Bone marrow (tissue), 2 donors: ENCODE results near the gene RPS10.
"Not testable (repeated sequence)": the region's sequence is repeated elsewhere in the genome, so short reads cannot be mapped to it uniquely, and the experiment has no call there.

Source experiments
- DNase-seq, 2 donors: peaks; one replicate each; lab custom pipeline; 2025; lab: John Stamatoyannopoulos, UW

RPS10 gene

DNA sequence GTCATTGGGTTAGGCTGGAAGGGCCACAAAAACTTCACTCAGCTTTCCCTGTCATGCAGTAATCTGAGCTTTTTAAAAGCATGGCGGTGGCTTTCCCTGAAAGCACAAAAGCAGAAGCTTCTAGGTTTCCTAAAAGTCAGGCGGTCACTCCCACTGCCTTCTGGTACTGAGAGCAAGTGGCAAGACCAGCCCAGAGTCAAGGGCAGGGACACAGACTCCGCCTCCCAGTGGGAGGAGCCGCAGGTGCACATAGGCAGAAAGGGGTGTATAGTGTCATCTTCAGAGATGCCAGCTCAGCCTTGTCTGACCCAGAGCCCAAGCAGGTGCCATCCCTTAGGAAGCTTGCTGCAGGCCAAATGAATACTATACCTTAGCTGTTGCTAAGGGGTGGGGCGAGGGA lies 22.0 kb upstream of the RPS10 start:
- no peak for DNase-seq

DNA sequence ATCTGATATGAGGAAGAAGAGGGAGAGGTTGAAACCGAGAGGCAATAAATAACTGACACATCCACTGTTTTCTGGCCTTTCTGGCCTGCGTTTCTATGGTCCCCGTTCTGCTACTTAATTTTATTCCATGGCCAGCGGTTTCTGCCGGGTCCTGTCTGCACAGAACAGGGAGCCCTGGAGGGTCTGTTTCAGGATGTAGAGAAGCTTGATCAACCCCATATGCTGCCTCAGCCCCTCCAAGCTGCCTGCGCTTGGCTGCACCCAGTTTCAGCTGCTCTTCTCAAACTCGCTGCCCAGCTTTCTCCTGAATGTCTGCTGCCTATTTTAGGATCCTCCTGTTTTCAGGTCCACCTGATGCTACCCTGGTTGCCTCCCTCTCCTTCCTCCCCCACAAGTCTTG lies 21.5 kb upstream of the RPS10 start:
- DNase-seq, result no peak

DNA sequence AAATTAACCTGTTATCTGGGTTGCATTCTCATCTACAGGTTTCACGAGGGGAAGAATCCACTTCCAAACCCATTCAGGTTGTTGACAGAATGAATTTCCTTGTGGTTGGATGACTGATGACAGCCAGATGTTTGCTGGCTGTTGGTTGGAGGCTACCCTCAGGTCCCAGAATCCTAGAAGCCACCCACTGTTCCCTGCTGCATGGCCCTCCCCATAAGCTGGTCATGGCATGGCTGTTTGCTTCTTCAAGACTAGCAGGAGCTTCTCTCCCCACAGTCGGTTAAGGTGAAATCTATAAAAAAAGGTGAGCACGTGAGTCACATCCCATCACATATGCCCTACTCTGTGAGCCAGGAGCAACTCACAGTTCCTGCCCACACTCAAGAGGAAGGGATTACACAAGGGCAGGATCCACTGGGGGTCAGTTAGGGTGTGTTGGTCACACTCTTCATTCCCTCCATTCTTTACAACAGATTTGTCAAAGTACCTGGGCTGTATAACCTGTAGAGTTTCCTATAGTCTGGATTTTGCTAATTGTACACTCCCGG lies 19.5 kb upstream of the RPS10 start:
- DNase-seq, result no peak

DNA sequence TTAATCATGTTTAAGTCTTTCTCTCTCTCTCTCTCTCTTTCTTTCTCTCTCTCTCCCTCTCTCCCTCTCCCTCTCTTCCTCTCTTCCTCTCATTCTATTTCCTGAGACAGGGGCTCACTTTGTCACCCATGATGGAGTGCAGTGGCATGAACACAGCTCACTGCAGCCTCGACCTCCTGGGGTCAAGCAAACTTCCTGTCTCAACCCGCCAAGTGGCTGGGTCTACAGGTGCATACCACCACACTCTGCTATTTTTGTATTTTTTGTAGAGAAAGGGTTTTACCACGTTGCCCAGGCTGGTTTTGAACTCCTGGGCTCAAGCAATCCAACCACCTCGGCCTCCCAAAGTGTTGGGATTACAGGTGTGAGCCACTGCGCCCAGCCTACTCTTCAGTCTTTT lies 15.7 kb upstream of the RPS10 start:
- DNase-seq, result no peak

DNA sequence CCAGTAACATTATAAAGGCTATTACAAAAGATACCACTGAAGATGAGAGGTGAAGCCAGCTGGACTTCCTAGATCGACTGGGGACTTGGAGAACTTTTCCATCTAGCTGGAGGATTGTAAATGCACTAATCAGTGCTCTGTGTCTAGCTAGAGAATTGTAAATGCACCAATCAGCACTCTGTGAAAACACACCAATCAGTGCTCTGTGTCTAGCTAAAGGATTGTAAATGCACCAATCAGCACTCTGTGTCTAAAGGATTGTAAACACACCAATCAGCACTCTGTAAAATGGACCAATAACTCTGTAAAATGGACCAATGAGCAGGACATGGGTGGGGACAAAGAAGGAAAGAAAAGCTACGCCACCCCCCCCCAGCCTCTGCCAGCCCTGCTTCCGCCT lies 13.6 kb upstream of the RPS10 start:
- no peak for DNase-seq

DNA sequence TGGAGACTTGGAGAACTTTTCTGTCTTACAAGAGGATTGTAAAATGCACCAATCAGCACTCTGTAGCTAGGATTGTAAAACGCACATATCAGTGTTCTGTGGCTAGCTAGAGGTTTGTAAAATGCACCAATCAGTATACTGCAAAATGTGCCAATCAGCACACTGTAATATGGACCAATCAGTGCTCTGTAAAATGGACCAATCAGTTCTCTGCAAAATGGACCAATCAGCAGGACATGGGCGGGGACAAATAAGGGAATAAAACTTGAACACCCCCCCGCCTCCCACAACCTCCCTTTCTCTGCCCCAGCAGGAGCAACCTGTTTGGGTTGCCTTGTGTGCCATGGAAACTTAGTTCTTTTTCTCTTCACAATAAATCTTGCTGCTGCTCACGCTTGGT lies 12.8 kb upstream of the RPS10 start:
- DNase-seq, result no peak

DNA sequence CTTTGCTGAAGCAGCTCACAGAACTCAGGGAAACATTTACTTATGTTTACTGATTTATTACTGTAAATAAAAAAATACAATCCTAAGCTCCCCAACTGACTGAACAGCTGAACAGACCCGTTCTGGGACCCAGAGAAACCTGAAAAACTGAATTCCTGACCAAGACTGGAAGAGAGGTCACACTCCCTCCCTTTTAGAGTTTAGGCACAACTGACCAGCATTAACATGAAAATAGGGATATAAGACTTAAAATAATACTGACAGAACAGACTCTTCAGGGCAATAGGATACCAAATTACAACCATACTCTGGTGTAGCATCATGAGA lies 11.7 kb upstream of the RPS10 start:
- DNase-seq, result no peak

DNA sequence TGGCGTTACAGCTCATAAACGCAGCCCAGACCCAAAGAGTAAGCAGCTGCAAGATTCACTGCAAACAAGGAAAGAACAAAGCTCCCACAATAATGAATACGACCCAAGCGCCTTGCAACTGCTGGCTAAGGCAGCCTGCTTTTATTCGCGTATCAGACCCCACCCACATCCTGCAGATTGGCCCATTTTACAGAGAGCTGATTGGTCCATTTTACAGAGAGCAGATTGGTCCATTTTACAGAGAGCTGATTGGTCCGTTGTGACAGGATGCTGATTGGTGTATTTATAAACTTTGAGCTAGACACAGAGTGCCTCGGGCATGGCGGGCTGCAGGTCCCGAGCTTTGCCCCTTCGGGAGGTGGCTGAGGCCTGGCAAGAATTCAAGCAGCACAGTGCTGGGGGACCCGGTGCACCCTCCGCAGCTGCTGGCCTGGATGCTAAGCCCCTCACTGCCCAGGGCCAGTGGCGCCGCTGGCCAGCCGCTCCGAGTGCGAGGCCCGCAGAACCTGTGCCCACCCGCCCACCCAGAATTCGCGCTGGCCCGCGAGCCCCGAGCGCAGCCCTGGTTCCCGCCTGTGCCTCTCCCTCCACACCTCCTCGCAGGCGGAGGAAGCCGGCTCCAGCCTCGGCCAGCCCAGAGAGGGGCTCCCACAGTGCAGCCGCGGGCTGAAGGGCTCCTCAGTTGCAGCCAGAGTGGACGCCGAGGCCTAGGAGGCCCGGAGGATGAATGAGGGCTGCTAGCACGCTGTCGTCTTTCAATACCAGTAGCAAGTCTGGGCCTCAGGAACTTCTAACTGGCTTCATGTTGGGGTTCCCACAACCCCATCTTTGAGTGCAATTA lies 11.2 kb upstream of the RPS10 start:
- no peak for DNase-seq

DNA sequence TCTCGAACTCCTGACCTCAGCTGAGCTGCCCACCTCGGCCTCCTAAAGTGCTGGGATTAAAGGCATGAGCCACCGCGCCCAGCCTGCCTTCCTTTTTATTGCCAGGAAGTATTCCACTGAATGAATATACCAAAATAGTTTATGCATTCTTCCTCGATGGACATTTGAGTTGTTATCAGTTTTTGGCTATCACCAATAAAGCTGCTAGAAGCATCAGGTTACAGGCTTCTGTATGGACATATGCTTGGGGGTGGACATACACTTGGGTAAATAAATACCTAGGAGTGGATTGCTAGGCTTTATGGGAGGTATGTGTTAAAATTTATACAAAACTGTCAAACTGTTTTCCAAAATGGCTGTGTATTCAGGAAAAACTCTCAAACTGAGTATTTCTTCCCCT lies 10.0 kb upstream of the RPS10 start:
- DNase-seq, result no peak

DNA sequence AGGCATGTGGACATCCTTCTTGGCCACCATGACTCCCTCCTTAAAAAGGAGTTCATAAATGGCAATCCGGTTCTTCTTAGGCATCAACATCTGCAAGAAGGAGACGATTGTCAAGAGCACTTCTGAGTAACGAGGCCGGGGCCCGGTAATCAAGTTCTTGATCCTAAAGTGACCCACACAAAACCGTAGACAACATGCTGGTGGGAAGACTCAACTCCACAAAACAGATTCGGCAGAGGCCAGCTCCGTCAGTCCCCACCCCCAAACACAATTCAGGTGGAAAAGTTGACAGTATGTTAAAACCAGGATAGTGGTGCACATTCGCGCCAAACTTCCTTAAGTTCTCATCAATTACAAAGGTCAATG lies 754 bp downstream of the RPS10 start:
- no peak for DNase-seq

DNA sequence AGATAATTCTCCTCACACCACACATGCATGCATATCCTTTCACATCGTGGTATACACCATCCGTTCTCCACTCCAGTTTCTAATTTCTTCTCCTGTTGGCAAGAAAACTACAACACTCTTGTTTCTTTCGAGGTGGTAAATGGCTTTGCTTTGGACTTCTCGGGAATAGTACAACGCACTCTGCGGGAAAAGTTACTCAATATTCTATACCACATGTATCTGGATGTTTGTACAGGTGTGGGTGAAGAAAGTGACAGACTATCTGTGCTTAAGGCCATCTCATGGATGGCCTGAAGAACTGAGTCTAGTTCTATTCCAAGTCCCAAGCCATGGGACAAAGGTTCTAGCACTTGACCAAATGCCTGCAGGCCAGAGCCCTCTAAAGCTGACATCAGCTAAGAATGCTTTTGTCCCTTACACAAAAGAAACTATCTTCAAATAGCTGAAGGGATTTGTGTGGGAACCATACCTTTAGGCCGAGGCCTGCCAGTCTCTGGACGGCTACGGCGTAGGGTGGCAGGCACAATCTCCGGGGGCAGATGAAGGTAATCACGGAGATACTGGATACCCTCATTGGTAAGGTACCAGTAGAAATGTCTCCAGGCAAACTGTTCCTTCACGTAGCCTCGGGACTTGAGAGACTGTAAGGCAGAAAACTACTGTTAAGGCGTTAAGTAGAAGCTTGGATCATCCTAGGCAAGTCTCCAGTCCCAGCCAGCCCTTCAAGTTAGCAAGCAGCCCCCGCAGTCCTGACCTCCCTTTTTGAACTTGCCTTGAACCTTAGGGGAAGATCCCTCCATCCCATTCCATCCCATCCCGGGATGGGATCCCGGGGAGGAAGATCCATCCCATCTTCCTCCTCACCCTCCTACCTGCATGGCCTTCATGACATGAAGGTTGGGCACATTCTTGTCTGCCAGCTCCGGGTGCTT lies 1.4 kb downstream of the RPS10 start:
- DNase-seq, result no peak

DNA sequence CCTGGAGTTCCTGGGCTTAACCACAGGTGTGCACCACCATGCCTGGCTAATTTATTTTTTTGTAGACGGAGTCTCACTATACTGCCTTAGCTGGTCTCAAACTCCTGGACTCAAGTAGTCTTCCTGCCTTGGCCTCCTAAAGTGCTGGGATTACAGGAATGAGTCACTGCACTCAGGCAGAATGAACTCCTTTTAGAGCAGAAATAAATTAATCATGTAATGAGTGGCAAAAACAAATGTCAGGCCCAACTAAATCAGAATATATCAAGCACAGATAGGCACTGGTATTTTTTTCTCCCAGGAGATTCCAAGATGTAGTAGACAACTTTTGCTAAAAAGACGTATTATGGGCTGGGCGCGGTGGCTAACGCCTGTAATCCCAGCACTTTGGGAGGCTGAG lies 2.6 kb downstream of the RPS10 start:
- DNase-seq, result no peak

DNA sequence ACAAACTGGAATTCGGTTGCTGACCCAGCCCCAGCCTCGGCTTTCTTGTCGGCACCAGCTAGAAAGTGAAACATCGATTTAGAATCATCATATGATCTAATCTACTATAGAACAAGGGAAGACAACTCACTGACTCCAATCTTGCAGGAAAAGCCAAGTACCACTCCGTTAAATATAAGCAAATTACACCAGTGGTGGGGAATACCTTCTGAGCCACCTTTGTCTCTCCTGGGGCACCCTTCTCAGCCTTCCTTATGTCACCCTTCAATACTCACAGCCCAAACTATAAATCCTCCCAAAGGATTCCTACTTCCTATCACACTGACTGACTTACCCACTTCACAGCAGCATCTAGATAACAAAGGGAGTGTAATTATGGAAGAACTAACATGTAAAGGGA lies 7.5 kb downstream of the RPS10 start:
- DNase-seq, result no peak

DNA sequence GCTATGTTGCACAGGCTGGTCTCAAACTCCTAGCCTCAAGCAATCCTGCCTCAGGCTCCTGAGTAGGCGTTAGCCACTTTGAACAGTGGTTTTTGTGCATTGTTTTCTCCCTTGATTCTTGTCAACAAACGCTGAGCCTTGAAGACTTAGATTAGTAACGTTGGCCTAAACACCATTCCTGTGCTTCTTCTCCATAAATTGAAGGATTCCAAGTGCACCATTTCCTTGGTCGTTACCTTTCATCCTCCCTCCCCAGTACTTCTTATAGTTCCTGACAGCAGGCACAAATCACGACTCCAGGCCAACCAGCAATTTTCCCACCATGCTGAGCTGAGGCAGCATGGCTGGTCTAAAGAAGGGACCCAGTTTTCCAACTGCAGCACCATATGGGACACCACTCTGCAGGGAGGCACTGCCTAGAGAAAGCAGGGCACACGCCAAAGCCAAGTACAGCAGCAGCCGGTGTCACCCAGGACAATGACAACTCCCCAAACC lies 8.9 kb downstream of the RPS10 start:
- no peak for DNase-seq

DNA sequence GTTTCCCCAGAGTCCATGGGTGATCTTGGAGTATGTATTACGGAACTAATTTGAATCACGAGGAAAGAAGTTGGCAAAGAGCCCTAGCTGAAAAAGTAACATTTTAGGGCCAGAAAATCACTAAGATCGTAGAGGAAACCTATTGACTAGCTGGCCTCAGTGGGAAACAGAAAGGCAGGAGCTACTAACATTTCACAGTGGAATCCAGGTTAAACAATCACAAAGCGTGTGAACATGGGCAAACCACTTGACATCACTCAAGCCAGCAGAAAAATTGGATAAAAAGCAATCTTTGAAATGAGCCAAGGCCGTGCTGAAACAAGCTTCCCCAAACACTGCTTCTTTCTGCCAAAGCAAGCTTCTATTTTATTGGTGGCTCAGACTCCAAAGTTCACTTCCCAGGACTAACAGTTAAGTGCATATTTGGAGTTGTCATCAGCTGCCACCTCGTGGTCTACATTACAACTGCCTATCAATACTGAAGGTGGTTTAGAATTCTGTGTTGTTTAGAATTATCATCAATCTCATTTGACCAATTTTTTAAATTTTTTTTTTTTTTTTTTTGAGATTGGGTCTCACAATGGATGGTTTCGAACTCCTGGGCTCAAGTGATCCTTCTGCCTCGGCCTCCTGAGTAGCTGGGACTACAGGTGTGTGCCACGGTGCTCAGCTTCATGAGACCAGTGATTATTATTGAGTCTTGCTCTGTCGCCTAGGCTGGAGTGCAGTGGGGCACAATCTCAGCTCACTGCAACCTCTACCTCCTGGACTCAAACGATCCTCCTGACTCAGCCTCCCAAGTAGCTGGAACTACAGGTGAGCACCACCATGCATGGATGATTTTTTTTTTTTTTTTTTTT lies 10.6 kb downstream of the RPS10 start:
- DNase-seq, result peak in 1 of 2 donors; percentile 76

DNA sequence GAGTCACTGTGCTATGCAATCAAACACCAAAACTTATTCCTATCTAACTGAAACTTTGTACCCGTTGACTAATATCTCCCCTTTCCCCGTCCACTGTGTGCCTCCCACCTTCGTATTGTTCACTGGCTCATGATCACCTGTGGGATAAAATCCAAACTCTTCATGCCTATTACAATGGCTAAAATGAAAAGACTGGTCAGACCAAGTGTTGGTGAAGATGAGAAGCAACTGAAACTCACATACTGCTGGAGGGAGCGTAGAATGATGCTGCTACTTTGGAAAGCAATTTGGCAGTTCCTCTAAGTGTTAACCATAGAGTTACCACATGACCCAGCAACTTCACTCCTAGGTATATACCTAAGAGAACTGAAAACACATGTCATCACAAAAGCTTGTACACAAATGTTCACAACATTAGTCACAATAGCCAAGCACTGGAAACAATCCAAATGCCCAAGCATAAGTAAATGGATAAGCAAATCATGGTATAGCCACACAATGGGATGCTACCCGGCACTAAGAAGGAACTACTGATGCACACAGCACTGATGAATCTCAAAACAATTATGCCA lies 13.1 kb downstream of the RPS10 start:
- DNase-seq, result no peak

DNA sequence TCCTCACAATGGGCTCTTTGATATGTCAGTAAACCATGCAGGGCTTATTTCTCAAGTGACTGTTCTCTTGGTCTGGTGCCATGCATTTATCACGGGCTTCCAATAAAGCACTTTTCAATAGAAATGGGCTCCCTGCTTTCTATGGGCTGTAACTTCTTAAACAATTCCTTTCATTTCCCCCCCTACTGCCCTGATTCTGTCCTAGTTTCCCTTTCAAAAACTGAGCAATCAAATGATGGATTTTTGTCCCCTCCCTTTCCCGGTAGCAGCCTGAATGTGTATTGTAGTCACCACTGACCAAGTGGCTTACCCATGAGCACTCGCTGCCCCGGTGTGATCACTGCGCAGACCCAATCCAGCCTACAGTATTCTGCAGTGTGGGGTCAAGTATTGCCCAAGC lies 13.9 kb downstream of the RPS10 start:
- DNase-seq, result no peak

DNA sequence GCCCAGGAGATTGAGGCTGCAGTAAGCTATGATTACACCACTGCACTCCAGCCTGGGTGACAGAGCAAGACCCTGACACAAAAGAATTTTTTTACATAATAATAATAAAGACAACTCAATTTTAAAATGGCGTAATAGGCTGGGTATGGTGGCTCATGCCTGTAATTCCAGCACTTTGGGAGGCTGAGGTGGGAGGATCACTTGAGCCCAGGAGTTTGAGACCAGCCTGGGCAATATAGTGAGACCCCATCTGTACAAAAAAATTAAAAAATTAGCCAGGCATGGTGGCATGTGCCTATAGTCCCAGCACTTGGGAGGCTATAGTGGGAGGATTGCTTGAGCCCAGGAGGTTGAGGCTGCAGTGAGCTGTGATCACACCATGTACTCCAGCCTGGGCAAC lies 18.0 kb downstream of the RPS10 start:
- not testable (repeated sequence) for DNase-seq

DNA sequence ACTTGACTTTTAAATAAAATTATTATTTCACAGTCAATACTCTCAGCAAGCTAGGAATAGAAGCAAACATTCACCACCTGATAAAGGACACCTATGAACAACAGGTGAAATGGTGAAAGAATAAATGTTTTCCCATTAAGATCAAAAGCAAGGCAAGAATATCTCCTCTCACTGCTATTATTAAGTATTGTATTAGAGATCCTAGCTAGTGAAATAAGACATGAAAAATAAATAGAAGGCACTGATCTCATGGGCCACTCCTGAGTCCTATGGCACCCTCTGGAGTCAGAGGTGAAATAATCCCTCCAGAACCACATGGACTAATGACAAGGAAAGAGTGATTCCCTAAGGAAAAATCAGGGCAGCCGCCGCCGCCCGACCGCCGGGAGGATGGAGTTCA lies 29.4 kb downstream of the RPS10 start:
- DNase-seq, result no peak

DNA sequence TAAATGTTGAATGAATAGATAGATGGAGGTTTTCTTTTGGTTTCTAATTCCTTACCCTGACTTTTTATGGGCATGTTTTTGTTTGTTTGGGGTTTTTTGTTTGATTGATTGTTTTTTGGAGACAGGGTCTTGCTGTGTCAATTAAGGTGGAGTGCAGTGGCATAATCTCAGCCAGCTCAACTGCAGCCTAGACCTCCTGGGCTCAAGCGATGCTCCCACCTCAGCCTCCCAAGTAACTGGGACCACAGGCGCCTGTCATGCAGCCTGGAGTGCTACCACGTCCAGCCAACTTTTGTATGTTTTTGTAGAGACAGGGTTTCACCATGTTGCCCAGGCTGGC lies 31.9 kb downstream of the RPS10 start:
- no peak for DNase-seq

DNA sequence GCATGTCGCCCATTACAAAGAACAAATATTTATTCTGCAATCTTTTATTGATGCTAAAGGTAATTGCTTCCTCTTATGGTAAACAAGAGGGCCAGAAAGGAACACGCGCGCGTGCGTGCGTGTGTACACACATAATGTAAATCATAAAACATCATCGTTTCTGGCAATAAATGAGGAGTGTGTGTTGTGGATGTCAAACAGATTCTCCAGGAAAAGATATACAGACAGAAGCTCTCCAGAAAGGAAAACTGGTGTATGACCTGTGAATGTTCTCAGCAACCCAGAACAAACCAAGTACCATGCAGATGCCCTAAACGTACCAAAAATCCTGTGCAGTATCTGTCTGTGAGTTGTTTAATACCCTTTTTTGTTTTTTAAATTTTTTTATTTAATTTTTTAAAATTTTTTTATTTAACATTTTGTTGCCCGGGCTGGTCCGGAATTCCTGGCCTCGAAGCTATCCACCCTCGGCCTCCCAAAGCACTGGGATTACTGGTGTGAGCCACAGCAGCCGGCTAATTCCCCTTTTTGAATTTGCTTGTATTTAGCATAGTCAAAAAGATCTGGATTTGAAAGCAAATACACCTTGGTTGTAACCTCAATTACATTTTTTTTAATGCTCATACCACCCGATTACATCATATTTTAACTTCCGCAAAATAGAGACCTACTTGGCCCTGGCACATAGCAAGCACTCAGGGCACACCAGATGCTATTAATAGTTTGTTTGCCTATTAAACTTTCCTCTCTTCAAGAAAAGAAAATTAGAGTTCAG lies 32.5 kb downstream of the RPS10 start:
- peak in 1 of 2 donors; percentile 65 for DNase-seq
